ENCODE measurements around the gene TGFB3. TPM values are rescaled to one million over a fixed set of nuclear protein-coding genes. Genes with fewer than 3 reads are reported as not detected.

TGFB3 gene
- total RNA-seq, 2 experiments from 2014 or later: 1.9 to 2.2 TPM

- Mint-ChIP-seq H3K9me3 (no peaks in the 10 kb centered on the region), H3K27ac (no peak overlapping the region), H3K27me3 (no peaks in the 10 kb centered on the region), H3K4me1 (ENCODE audit: low read depth) (no peaks in the 10 kb centered on the region), H3K4me3 (no peak overlapping the region), H3K36me3 (peaks cover 3% of the 10 kb centered on the region)
- POLR2A ChIA-PET: no interaction called here
- no peak for DNase-seq
- CTCF ChIA-PET: no interaction called here
- intact Hi-C loops (cut with micrococcal nuclease): no loop called here
Observed at GRCh38 chr14:75915045-75915444, 66.8 kb downstream of the TGFB3 start.

- Mint-ChIP-seq H3K9me3 (no peaks in the 10 kb centered on the region), H3K4me3 (no peak overlapping the region), H3K27ac (no peak overlapping the region), H3K36me3 (peaks cover 2% of the 10 kb centered on the region), H3K27me3 (no peaks in the 10 kb centered on the region), H3K4me1 (ENCODE audit: low read depth) (no peaks in the 10 kb centered on the region)
- ChIA-PET POLR2A (no interaction called here), CTCF (no interaction called here)
- intact Hi-C loops (cut with micrococcal nuclease): no loop called here
- no peak for DNase-seq
Observed at GRCh38 chr14:75913183-75913582, 68.6 kb downstream of the TGFB3 start.

GRCh38 chr14:75911883-75912282 is 69.9 kb downstream of the TGFB3 start:
- POLR2A ChIA-PET: no interaction called here
- Mint-ChIP-seq H3K27ac (no peak overlapping the region), H3K36me3 (peaks cover 2% of the 10 kb centered on the region), H3K4me3 (no peak overlapping the region), H3K9me3 (no peaks in the 10 kb centered on the region), H3K27me3 (no peaks in the 10 kb centered on the region), H3K4me1 (ENCODE audit: low read depth) (no peaks in the 10 kb centered on the region)
- CTCF ChIA-PET: interaction anchor here (0.9 kb wide), 1 partner anchor 71 kb away, joined by 4 read pairs; no protein-coding TSS in a partner anchor
- intact Hi-C loops (cut with micrococcal nuclease): no loop called here
- DNase-seq: no peak

- intact Hi-C loops (cut with micrococcal nuclease): no loop called here
- no peak for DNase-seq
- H3K27me3 Mint-ChIP-seq: no peaks in the 10 kb centered on the region
- H3K4me1 Mint-ChIP-seq (ENCODE audit: low read depth): no peaks in the 10 kb centered on the region
- no peak overlapping the region for H3K27ac Mint-ChIP-seq
- no peaks in the 10 kb centered on the region for H3K9me3 Mint-ChIP-seq
- CTCF ChIA-PET: interaction anchor here (1.1 kb wide), 1 partner anchor 73 kb away, joined by 3 read pairs; no protein-coding TSS in a partner anchor
- peaks cover 2% of the 10 kb centered on the region for H3K36me3 Mint-ChIP-seq
- POLR2A ChIA-PET: no interaction called here
- H3K4me3 Mint-ChIP-seq: no peak overlapping the region
Observed at GRCh38 chr14:75910048-75910447, 71.7 kb downstream of the TGFB3 start.

- H3K4me3 Mint-ChIP-seq: no peak overlapping the region
- ChIA-PET POLR2A (no interaction called here), CTCF (interaction anchor here (1.1 kb wide), 1 partner anchor 73 kb away, joined by 3 read pairs; no protein-coding TSS in a partner anchor)
- DNase-seq: no peak
- H3K36me3 Mint-ChIP-seq: peaks cover 2% of the 10 kb centered on the region
- H3K4me1 Mint-ChIP-seq (ENCODE audit: low read depth): no peaks in the 10 kb centered on the region
- H3K9me3 Mint-ChIP-seq: no peaks in the 10 kb centered on the region
- intact Hi-C loops (cut with micrococcal nuclease): no loop called here
- no peaks in the 10 kb centered on the region for H3K27me3 Mint-ChIP-seq
- H3K27ac Mint-ChIP-seq: no peak overlapping the region
Observed at GRCh38 chr14:75909630-75910029, 72.2 kb downstream of the TGFB3 start.

Other genes starting within 250 kb of the TGFB3 start
- 10 to 100 TPM; 14.1 to 15.0 TPM for gene IFT43, start 3.8 kb upstream of the TGFB3 start, total RNA-seq
- gene GPATCH2L, start 169.9 kb upstream of the TGFB3 start, total RNA-seq: 10 to 100 TPM; 50.1 to 52.1 TPM

All from activated CD4-positive, alpha-beta memory T cell treated with anti-CD3 and anti-CD28 coated beads for 36 hours (primary cell).